ENCODE data around the gene SUFU.
A peak's percentile ranks its signal among the peaks of the same experiment; 100 is the strongest.

SUFU gene

GRCh38 chr10:102552533-102552932 is 48.8 kb downstream of the SUFU start:
- no peak for DNase-seq (ENCODE audit: low read depth)

- DNase-seq (ENCODE audit: low read depth) = no peak
These were observed 50.0 kb downstream of the SUFU start for GRCh38 chr10:102553771-102554170.

GRCh38 chr10:102554531-102554930 is 50.8 kb downstream of the SUFU start:
- DNase-seq (ENCODE audit: low read depth) = no peak

- DNase-seq (ENCODE audit: low read depth) = no peak
These were observed 52.1 kb downstream of the SUFU start for GRCh38 chr10:102555781-102556328.

- no peak for DNase-seq (ENCODE audit: low read depth)
These were observed 53.8 kb downstream of the SUFU start for GRCh38 chr10:102557569-102557968.

- DNase-seq (ENCODE audit: low read depth) = no peak
These were observed 56.0 kb downstream of the SUFU start for GRCh38 chr10:102559764-102560163.

GRCh38 chr10:102564209-102564834 is 60.5 kb downstream of the SUFU start:
- no peak for DNase-seq (ENCODE audit: low read depth)

- DNase-seq (ENCODE audit: low read depth) = no peak
These were observed 62.0 kb downstream of the SUFU start for GRCh38 chr10:102565793-102566192.

GRCh38 chr10:102578782-102579181 is 75.0 kb downstream of the SUFU start:
- no peak for DNase-seq (ENCODE audit: low read depth)

GRCh38 chr10:102579328-102579727 is 75.6 kb downstream of the SUFU start:
- DNase-seq (ENCODE audit: low read depth) = no peak

- DNase-seq (ENCODE audit: low read depth) = no peak
These were observed 76.5 kb downstream of the SUFU start for GRCh38 chr10:102580230-102580629.

- no peak for DNase-seq (ENCODE audit: low read depth)
These were observed 77.6 kb downstream of the SUFU start for GRCh38 chr10:102581401-102581800.

GRCh38 chr10:102581981-102582580 is 78.3 kb downstream of the SUFU start:
- DNase-seq (ENCODE audit: low read depth) = no peak

- peak; percentile 70 for DNase-seq (ENCODE audit: low read depth)
These were observed 80.0 kb downstream of the SUFU start for GRCh38 chr10:102583435-102584417.

GRCh38 chr10:102585026-102585425 is 81.3 kb downstream of the SUFU start:
- no peak for DNase-seq (ENCODE audit: low read depth)

- no peak for DNase-seq (ENCODE audit: low read depth)
These were observed 83.1 kb downstream of the SUFU start for GRCh38 chr10:102586858-102587257.

- DNase-seq (ENCODE audit: low read depth) = no peak
These were observed 85.1 kb downstream of the SUFU start for GRCh38 chr10:102588875-102589274.

GRCh38 chr10:102593074-102593803 is 89.5 kb downstream of the SUFU start:
- no peak for DNase-seq (ENCODE audit: low read depth)

- DNase-seq (ENCODE audit: low read depth) = no peak
These were observed 90.0 kb downstream of the SUFU start for GRCh38 chr10:102593804-102594079.

- DNase-seq (ENCODE audit: low read depth) = no peak
These were observed 91.5 kb downstream of the SUFU start for GRCh38 chr10:102595293-102595692.

- no peak for DNase-seq (ENCODE audit: low read depth)
These were observed 92.1 kb downstream of the SUFU start for GRCh38 chr10:102595897-102596296.

GRCh38 chr10:102596506-102596971 is 92.8 kb downstream of the SUFU start:
- no peak for DNase-seq (ENCODE audit: low read depth)

Data from stimulated activated CD8-positive, alpha-beta memory T cell treated with anti-CD3 and anti-CD28 coated beads, Interleukin-4, amount 100 ng/mL, for 24 hours (primary cell).